GM18909 (cell line): ENCODE measurements around the gene TNFSF15.
A peak's percentile ranks its signal among the peaks of the same experiment; 100 is the strongest.
"Not testable (repeated sequence)": the region's sequence is repeated elsewhere in the genome, so short reads cannot be mapped to it uniquely, and the experiment has no call there.

ENCODE experiments used
- ATAC-seq: cut with Tn5 transposase; IDR thresholded peaks from one replicate; pipeline ENCODE4 v1.9.1; 2021; ENCODE audit warnings: mild to moderate bottlenecking; ENCODE audit not compliant: unreplicated experiment, poor library complexity

Gene TNFSF15

GRCh38 chr9:114757984-114758383, 47.9 kb downstream of the TNFSF15 start:
- ATAC-seq: no peak

- ATAC-seq: no peak
Observed at GRCh38 chr9:114757395-114757794, 48.4 kb downstream of the TNFSF15 start.

DNA sequence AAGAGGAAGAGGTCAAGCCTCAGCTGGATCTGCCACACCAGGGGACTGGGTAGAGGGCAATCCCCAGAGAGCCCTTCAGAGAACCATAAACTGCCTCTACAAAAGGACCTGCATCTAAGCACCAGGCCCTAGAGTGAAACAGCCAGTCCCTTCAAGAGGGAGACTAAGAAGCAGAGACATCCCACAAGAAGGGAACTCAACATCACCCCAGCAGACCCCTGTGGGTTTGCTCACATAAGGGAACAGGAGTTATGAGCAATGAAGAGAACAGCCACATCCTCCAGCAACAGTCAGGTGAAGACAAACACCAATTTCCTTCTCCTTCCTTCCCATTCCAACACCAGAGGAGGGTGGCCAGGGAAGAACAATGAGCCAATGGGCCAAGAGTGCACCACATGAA, 48.9 kb downstream of the TNFSF15 start:
- ATAC-seq: no peak

GRCh38 chr9:114754581-114754980, 51.3 kb downstream of the TNFSF15 start:
- no peak for ATAC-seq

GRCh38 chr9:114746591-114747346, 59.1 kb downstream of the TNFSF15 start:
- ATAC-seq: no peak

- ATAC-seq: no peak
Observed at GRCh38 chr9:114745879-114746550, 59.8 kb downstream of the TNFSF15 start.

DNA sequence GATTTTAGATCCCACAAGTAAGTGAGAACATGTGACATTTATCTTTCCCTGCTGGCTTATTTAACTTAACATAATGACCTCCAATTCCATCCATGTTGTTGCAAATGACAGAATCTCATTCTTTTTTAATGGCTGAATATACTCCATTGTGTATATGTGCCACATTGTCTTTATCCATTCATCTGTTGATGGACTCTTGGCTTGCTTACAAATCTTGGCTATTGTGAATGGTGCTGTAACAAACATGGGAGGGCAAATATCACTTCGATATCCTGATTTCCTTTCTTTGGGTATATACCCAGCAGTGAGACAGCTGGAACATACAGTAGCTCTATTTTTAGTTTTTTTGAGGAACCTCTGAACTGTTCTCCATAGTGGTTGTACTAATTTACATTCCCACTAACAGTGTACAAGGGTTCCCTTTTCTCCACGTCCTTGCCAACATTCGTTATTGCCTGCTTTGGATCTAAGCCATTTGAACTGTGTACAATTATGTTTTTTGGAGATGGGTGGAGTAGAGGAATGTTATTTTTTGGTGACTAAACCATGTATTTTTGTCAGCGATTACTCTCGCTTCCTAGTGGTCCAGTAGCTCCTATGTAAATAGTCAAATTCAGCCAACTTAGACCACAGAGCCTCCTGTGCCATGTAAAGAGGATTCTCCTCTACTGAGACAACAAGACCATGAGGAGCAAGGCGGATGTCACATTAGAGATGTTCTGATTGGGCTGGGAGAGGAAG, 60.6 kb downstream of the TNFSF15 start:
- ATAC-seq: no peak

DNA sequence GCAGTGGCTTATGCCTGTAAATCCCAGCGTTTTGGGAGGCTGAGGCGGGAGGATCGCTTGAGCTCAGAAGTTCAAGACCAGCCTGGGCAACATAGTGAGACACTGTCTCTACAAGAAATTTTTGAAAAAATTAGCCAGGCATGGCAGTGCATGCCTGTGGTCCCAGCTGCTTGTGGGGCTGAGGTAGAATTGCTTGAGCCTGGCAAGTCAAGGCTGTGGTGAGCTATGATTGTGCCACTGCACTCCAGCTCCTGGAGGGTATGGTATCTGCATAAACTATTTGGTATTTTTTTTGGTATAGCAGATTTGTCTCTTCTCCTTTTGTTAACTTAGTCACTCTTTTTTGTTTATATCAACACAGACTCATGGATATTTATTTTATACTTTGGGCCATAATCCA, 62.4 kb downstream of the TNFSF15 start:
- no peak for ATAC-seq

GRCh38 chr9:114742947-114743346, 62.9 kb downstream of the TNFSF15 start:
- ATAC-seq: no peak

DNA sequence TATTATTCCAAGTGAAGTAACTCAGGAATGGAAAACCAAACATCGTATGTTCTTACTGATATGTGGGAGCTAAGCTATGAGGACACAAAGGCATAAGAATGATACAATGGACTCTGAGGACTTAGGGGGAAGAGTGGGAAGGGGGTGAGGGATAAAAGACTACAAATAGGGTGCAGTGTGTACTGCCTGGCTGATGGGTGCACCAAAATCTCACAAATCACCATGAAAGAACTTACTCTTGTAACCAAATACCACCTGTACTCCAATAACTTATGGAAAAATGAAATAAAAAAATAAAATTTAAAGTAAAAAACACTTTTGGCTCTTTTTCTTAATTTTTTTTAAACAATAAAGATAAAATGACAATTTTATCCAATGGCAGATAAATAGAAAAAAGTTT, 64.3 kb downstream of the TNFSF15 start:
- ATAC-seq: not testable (repeated sequence)

- ATAC-seq: peak; percentile 65
Observed at GRCh38 chr9:114738581-114739316, 67.1 kb downstream of the TNFSF15 start.

DNA sequence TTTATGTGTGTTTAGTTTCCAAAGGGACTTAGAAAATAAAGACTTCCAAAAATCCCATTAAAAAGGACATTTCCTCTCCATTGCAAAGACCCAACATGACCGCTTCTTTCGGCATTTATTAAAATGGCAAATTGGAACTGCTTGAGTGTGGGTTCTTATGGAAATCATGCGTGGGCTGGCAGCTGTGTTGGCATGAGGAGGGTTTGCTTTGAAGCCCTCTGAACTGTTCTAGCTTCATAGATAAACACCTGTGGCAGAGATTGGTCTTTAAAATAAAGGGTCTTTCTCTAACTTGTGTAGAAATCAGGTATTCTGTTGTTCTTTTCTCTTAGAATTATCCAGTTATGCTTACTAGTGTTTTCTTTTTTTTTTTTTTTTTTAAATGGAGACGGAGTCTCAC, 68.0 kb downstream of the TNFSF15 start:
- no peak for ATAC-seq

GRCh38 chr9:114737118-114737517, 68.7 kb downstream of the TNFSF15 start:
- ATAC-seq: no peak

DNA sequence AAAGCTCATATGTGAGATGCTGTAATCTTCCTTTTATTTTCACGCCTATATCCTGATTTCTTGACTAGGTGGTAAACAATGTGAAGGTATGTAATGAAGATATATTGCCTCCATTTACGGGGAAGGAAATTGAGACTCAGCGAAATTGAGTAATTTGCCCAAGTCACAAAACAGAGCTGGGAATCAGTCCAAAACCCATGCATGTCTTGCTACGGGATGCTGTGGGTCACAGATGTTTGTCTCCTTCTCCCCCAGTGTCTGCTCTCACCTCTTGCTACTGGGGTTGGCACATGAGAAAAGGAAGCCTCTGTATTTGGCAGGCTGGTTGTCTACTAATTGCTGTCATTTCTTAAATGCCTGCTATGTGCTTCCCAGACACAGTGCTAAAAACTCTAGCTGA, 70.1 kb downstream of the TNFSF15 start:
- no peak for ATAC-seq

DNA sequence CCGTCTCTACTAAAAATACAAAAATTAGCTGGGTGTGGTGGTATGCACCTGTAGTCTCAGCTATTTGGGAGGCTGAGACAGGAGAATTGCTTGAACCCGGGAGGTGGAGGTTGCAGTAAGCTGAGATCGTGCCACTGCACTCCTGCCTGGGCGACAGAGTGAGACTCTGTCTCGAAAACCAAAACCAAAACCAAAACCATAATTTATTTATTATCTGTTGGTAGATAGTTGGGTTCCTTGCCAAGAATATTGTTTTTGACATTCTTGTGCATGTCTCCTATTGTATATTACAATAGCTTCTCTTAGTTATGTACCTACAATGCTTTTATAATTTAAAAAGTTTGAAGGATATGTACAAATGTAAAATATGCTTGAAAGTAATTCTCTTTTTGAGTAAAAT, 70.7 kb downstream of the TNFSF15 start:
- ATAC-seq: not testable (repeated sequence)
